HepG2 (cell line): ENCODE measurements around the gene MN1. TPM values are rescaled to one million over a fixed set of nuclear protein-coding genes. Genes with fewer than 3 reads are reported as not detected.

Experiments
- ATAC-seq: fragments of 200-7000 bp; cut with Tn5 transposase; 3 replicates; pipeline ENCODE4 v1.9.1; 2020; ENCODE audit warnings: mild to moderate bottlenecking, moderate library complexity
- BruUV-seq: library from RNA; stranded (reverse); fragments of 400-500 nt; replicated peaks from 2 replicates; lab custom pipeline; 2021; lab: Mats Ljungman, UMichigan
- CTCF ChIA-PET: fragments of 300-600 bp; formaldehyde crosslinking; extraction: SDS; loops from one replicate; lab custom pipeline; 2021; ENCODE audit warnings: low total read pairs, inconsistent platforms, low intra/inter-chr PET ratio; lab: Yijun Ruan, JAX
- POLR2A ChIA-PET: fragments of 350-600 bp; sonication (Branson Sonifier 250); formaldehyde crosslinking; loops from one replicate; lab custom pipeline; 2020; ENCODE audit warnings: antibody characterized with exemption, inconsistent platforms; lab: Yijun Ruan, JAX
- DNase-seq: peaks from one replicate; pipeline ENCODE4 v3.0.0-alpha.2; 2015; ENCODE audit warnings: low spot score
- FAIRE-seq: peaks from 3 replicates; lab custom pipeline; 2011; peaks lifted over from hg19 to GRCh38; lab: Jason Lieb, UNC
- H2AFZ ChIP-seq: one replicate; pipeline ENCODE4 v1.6.1; 2011; ENCODE audit warnings: low read length, inconsistent platforms
- H3K27ac ChIP-seq: fragments of 300-600 bp; 3 replicates; pipeline ENCODE4 v1.8.0; 2011; ENCODE audit warnings: mixed run types, mild to moderate bottlenecking, mixed read lengths, low read length, inconsistent platforms; ENCODE audit not compliant: insufficient read depth; ENCODE audit errors: extremely low read length
- H3K27me3 ChIP-seq, 2 experiments: fragments of 200-600 bp in 1 of 2; 2 replicates in 1 of 2; 3 replicates in 1 of 2; pipeline versions ENCODE4 v1.6.0 to v1.8.0; 2011; ENCODE audit warnings: low read length in 2 of 2, mild to moderate bottlenecking in 2 of 2, moderate library complexity in 2 of 2, inconsistent platforms in 1 of 2; ENCODE audit not compliant: insufficient read depth in 2 of 2, control insufficient read depth in 1 of 2
- H3K36me3 ChIP-seq, 2 experiments: fragments of 200-600 bp in 1 of 2; replicated peaks in 1 of 2; 2 replicates in 1 of 2; 3 replicates in 1 of 2; pipeline versions ENCODE4 v1.5.1 to v1.8.0; 2011; ENCODE audit warnings: low read length in 2 of 2, inconsistent platforms in 1 of 2; ENCODE audit not compliant: insufficient read depth in 2 of 2, control insufficient read depth in 1 of 2
- H3K4me1 ChIP-seq: 2 replicates; pipeline ENCODE4 v1.5.1; 2012; ENCODE audit warnings: low read length, inconsistent platforms; ENCODE audit not compliant: insufficient read depth
- H3K4me2 ChIP-seq: 2 replicates; pipeline ENCODE4 v1.6.0; 2011; ENCODE audit warnings: low read depth, low read length, inconsistent platforms
- H3K4me3 ChIP-seq, 3 experiments: fragments of 200-600 bp in 1 of 3; sonication (generic), shearing (Covaris generic) in 1 of 3; replicated peaks in 1 of 3; 2 replicates each; pipeline ENCODE4 v1.5.1; 2011 to 2016; ENCODE audit warnings: low read length in 3 of 3, inconsistent platforms in 2 of 3, low read depth in 2 of 3, mild to moderate bottlenecking in 2 of 3, control low read depth in 1 of 3, mixed read lengths in 1 of 3; ENCODE audit not compliant: insufficient read depth in 1 of 3
- H3K79me2 ChIP-seq: one replicate; pipeline ENCODE4 v1.6.1; 2011; ENCODE audit warnings: low read length, inconsistent platforms; ENCODE audit not compliant: insufficient read depth
- H3K9ac ChIP-seq: 2 replicates; pipeline ENCODE4 v1.6.0; 2011; ENCODE audit warnings: mild to moderate bottlenecking, low read depth, low read length, inconsistent platforms; ENCODE audit not compliant: insufficient read depth
- H3K9me3 ChIP-seq: 2 replicates; pipeline ENCODE4 v1.5.1; 2012; ENCODE audit warnings: mild to moderate bottlenecking, low read length
- H4K20me1 ChIP-seq: 2 replicates; pipeline ENCODE4 v1.6.0; 2011; ENCODE audit warnings: inconsistent platforms, mild to moderate bottlenecking, low read length, moderate library complexity; ENCODE audit not compliant: insufficient read depth
- SMAD1 ChIP-seq: sonication (generic); formaldehyde crosslinking; IDR thresholded peaks from 2 replicates; pipeline ENCODE4 v1.4.0; 2020; ENCODE audit warnings: missing genetic modification reagents, low read depth, mild to moderate bottlenecking, borderline replicate concordance
- SRF ChIP-seq: IDR thresholded peaks from 2 replicates; pipeline ENCODE4 v1.6.1; 2011; ENCODE audit warnings: mild to moderate bottlenecking, low read depth, low read length, moderate library complexity
- TCF7L2 ChIP-seq: IDR thresholded peaks from 2 replicates; pipeline ENCODE4 v1.6.1; 2011; ENCODE audit warnings: mild to moderate bottlenecking, low read depth, low read length, moderate library complexity
- ZNF224 ChIP-seq: sonication (generic); formaldehyde crosslinking; IDR thresholded peaks from 2 replicates; pipeline ENCODE4 v1.5.0; 2020; ENCODE audit warnings: mild to moderate bottlenecking, missing genetic modification reagents
- ZNF7 ChIP-seq: IDR thresholded peaks from 2 replicates; pipeline ENCODE4 v1.6.1; 2016; ENCODE audit warnings: missing biosample characterization, missing genetic modification reagents
- WGBS: methylation state at CpG from one replicate; pipeline ENCODE4 v1.1.6; 2017; ENCODE audit warnings: low lambda C conversion rate; 5-methylcytosine and 5-hydroxymethylcytosine counted together
- in situ Hi-C: cut with HindIII; loops from 2 replicates; pipeline ENCODE4 v1.10.0; 2017; ENCODE audit warnings: low pct_unique_long_range_greater_than_20kb; ENCODE audit not compliant: extremely low pct_ligation_motif_present
- intact Hi-C: fragments of 100-400 bp; cut with micrococcal nuclease; formaldehyde crosslinking; loops from one replicate; pipeline ENCODE4 v1.10.0; 2022; ENCODE audit not compliant: unreplicated experiment
- polyA plus RNA-seq, 8 experiments: library from polyadenylated mRNA; depleted of rRNA in 3 of 8; stranded (reverse) in 7 of 8; unstranded in 1 of 8; fragments of >200 nt; fragmentation: Illumina TruSeq in 4 of 8; extraction: Trizol in 4 of 8; gene quantifications; 2 replicates each; pipeline versions ENCODE4 v1.2.1 to v1.2.3, GENCODE V29; 2011 to 2016; ENCODE audit warnings: low read depth in 4 of 8, missing spikeins in 1 of 8, mixed read lengths in 1 of 8; ENCODE audit not compliant: insufficient read depth in 1 of 8
- total RNA-seq, 5 experiments: library from RNA; depleted of rRNA; stranded (reverse); fragments of >200 nt; fragmentation: Illumina TruSeq; extraction: Trizol; gene quantifications; 2 replicates each; pipeline ENCODE4 v1.2.3, GENCODE V29; 2016; ENCODE audit warnings: low read depth in 1 of 5
- TF ChIP-seq, protein P1 (sequence below): sonication (generic); formaldehyde crosslinking; IDR thresholded peaks from 2 replicates; pipeline ENCODE4 v1.8.0; 2022; ENCODE audit warnings: missing genetic modification reagents, mild to moderate bottlenecking, inconsistent platforms, borderline replicate concordance
- TF ChIP-seq, protein P2 (sequence below): sonication (generic); formaldehyde crosslinking; IDR thresholded peaks from 2 replicates; pipeline ENCODE4 v1.5.0; 2020; ENCODE audit warnings: missing genetic modification reagents

The MN1 gene
- total and polyA plus RNA-seq, 2 of the 13 experiments (the other 11 are each of a cell fraction or from before 2014, with no cell fraction given): 0.01 TPM; not detected in 1

DNA sequence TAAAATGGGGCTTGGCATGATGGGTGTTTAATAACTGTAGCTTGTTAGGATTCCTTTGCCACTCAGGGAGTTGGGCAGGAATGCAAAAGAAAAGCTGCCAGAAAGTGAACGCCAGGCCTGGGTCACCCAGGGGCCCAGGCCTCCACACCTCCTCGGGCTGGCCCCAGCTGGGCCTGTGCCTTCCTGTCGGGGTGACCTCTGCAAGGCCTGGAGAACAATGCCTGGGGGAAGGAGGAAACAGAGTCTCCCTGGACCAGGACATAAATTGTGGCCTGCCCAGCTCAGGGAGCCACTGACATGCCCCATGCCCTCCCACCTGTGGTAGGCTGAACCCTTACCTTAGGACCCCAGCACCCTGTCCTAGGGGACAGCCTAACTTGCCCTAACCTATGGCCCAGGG, 21.9 kb downstream of the MN1 start:
- ATAC-seq: no peak
- TF ChIP-seq ZNF7 (CRISPR knock-in tag): no peak
- TF ChIP-seq, all 625 proteins: peak for 0
- Histone ChIP-seq H4K20me1 (no peaks in the 10 kb centered on the region), H3K79me2 (no peaks in the 10 kb centered on the region), H3K9me3 (no peaks in the 10 kb centered on the region), H3K27ac (no peak overlapping the region), H3K4me3 (no peak overlapping the region), H3K36me3 (no peaks in the 10 kb centered on the region), H3K9ac (no peak overlapping the region), H3K4me1 (no peaks in the 10 kb centered on the region), H2AFZ (no peak overlapping the region), H3K4me2 (no peak overlapping the region), H3K27me3 (peaks cover 0 to 13% of the 10 kb centered on the region in 2 experiments; a peak in 2 of 5 replicates)
- POLR2A ChIA-PET: no interaction called here
- FAIRE-seq (no peak), DNase-seq (no peak)
- BruUV-seq: no TSS peak
- intact Hi-C loops: no loop called here
- CTCF ChIA-PET: no interaction called here
- 6% methylated on average over 2 of the region's 3 CpGs for WGBS
- in situ Hi-C loops: no loop called here

DNA sequence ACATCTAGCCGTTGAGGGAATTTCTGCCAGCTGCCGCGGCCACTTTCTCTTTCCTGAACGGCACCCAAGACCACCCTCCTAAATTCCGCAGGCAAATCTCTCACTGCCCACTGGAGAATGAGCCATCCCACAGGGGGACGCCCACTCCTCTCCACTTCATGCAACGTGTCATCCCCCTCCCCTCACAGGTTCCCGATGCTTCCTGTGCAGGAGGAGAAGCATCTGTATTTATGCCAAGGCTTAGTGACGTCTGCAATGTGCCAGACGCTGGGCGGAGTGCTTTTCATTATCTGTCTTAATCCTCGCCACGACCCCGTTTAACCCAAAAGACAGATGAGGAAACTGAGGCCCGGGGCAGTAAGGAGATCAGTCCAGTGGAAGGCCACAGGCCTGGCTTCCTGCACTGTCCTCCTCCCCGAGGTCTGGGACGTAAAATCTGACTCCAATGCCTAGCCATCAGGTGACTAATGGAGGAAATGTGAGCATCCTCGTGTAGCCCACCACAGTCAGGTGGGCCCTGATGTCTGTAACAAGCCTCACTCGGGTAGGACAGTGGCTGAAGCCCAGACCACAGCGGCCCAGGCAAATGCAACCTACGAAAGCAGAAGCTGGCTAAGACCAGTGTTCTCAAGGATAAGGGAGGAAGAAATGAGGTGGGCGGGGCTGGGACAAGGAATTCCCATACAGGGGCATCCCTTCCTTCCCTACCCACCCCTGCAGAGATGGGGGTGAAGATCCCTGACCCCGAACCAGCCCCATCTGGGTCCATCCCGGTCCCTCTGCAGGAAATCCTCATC, 23.1 kb downstream of the MN1 start:
- Histone ChIP-seq H4K20me1 (no peaks in the 10 kb centered on the region), H3K9me3 (no peaks in the 10 kb centered on the region), H2AFZ (no peak overlapping the region), H3K36me3 (no peaks in the 10 kb centered on the region), H3K27ac (no peak overlapping the region), H3K79me2 (no peaks in the 10 kb centered on the region), H3K4me3 (no peak overlapping the region), H3K27me3 (peaks cover 0 to 13% of the 10 kb centered on the region in 2 experiments; a peak in 2 of 5 replicates), H3K4me2 (no peak overlapping the region), H3K4me1 (no peaks in the 10 kb centered on the region), H3K9ac (no peak overlapping the region)
- no peak for FAIRE-seq
- TF ChIP-seq, protein P1, sequence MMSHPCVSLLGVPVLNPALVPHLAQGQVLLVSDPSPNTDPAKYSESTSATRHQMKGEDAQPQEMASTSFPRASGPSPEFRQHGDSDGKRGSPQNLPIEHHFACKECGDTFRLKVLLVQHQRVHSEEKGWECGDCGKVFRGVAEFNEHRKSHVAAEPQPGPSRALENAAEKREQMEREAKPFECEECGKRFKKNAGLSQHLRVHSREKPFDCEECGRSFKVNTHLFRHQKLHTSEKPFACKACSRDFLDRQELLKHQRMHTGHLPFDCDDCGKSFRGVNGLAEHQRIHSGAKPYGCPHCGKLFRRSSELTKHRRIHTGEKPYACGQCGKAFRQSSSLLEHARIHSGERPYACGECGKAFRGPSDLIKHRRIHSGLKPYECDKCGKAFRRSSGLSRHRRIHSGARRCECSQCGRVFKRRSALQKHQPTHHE (CRISPR knock-in tag): no peak
- TF ChIP-seq SMAD1: no peak
- TF ChIP-seq, protein P2, sequence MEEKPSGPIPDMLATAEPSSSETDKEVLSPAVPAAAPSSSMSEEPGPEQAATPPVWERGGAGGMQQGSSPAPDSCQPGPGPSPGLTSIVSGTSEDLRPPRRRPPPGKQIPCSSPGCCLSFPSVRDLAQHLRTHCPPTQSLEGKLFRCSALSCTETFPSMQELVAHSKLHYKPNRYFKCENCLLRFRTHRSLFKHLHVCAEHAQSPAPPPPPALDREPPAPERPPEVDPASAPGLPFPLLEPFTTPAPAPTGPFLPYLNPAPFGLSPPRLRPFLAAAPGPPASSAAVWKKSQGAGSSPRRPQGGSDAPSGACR (CRISPR knock-in tag): no peak
- TF ChIP-seq TCF7L2: no peak
- no peak for TF ChIP-seq ZNF224 (CRISPR knock-in tag)
- TF ChIP-seq SRF: no peak
- in situ Hi-C loops: no loop called here
- no TSS peak for BruUV-seq
- no peak for DNase-seq
- intact Hi-C loops: no loop called here
- WGBS: 33% methylated on average over 19 of the region's 24 CpGs
- ATAC-seq: no peak
- CTCF ChIA-PET: no interaction called here
- POLR2A ChIA-PET: no interaction called here
